ENCODE measurements around the gene ZC3H12C.

Gene ZC3H12C

GRCh38 chr11:110085255-110085838 lies 7.8 kb upstream of the ZC3H12C start:
- no peak for TF ChIP-seq ZNF274 (IDR thresholded peaks at IDR 0.05; ENCODE audit: low read depth, low read length)
- H3K4me3 ChIP-seq (ENCODE audit: low read length) = no peak overlapping the region

- no peak overlapping the region for H3K4me3 ChIP-seq (ENCODE audit: low read length)
- TF ChIP-seq ZNF274 (IDR thresholded peaks at IDR 0.05; ENCODE audit: low read depth, low read length) = no peak
Observed at GRCh38 chr11:110086892-110087309, 6.3 kb upstream of the ZC3H12C start.

- no peak for TF ChIP-seq ZNF274 (IDR thresholded peaks at IDR 0.05; ENCODE audit: low read depth, low read length)
- H3K4me3 ChIP-seq (ENCODE audit: low read length) = peak overlapping the region; percentile 23; the same call in 1 of the 2 replicates
Observed at GRCh38 chr11:110087812-110088534, 5.2 kb upstream of the ZC3H12C start.

GRCh38 chr11:110088535-110089344 lies 4.5 kb upstream of the ZC3H12C start:
- H3K4me3 ChIP-seq (ENCODE audit: low read length) = peak overlapping the region; percentile 23; the same call in 1 of the 2 replicates
- no peak for TF ChIP-seq ZNF274 (IDR thresholded peaks at IDR 0.05; ENCODE audit: low read depth, low read length)

GRCh38 chr11:110089617-110090282 lies 3.4 kb upstream of the ZC3H12C start:
- no peak overlapping the region for H3K4me3 ChIP-seq (ENCODE audit: low read length)
- TF ChIP-seq ZNF274 (IDR thresholded peaks at IDR 0.05; ENCODE audit: low read depth, low read length) = no peak

GRCh38 chr11:110090466-110091026 lies 2.6 kb upstream of the ZC3H12C start:
- no peak for TF ChIP-seq ZNF274 (IDR thresholded peaks at IDR 0.05; ENCODE audit: low read depth, low read length)
- no peak overlapping the region for H3K4me3 ChIP-seq (ENCODE audit: low read length)

GRCh38 chr11:110092111-110092514 lies 1.1 kb upstream of the ZC3H12C start:
- no peak for TF ChIP-seq ZNF274 (IDR thresholded peaks at IDR 0.05; ENCODE audit: low read depth, low read length)
- peak overlapping the region; percentile 94; the same call in 1 of the 2 replicates for H3K4me3 ChIP-seq (ENCODE audit: low read length)

GRCh38 chr11:110093407-110094297 lies 460 bp downstream of the ZC3H12C start:
- TF ChIP-seq ZNF274 (IDR thresholded peaks at IDR 0.05; ENCODE audit: low read depth, low read length) = no peak
- peak overlapping the region; percentile 94 for H3K4me3 ChIP-seq (ENCODE audit: low read length)

- TF ChIP-seq ZNF274 (IDR thresholded peaks at IDR 0.05; ENCODE audit: low read depth, low read length) = no peak
- H3K4me3 ChIP-seq (ENCODE audit: low read length) = peak overlapping the region; percentile 94
Observed at GRCh38 chr11:110094298-110095285, 1.4 kb downstream of the ZC3H12C start.

- peak overlapping the region; percentile 78 for H3K4me3 ChIP-seq (ENCODE audit: low read length)
- TF ChIP-seq ZNF274 (IDR thresholded peaks at IDR 0.05; ENCODE audit: low read depth, low read length) = no peak
Observed at GRCh38 chr11:110095554-110095953, 2.4 kb downstream of the ZC3H12C start.

GRCh38 chr11:110096496-110096895 lies 3.3 kb downstream of the ZC3H12C start:
- peak overlapping the region; percentile 34; the same call in 1 of the 2 replicates for H3K4me3 ChIP-seq (ENCODE audit: low read length)
- TF ChIP-seq ZNF274 (IDR thresholded peaks at IDR 0.05; ENCODE audit: low read depth, low read length) = no peak

Measured in GM08714 (cell line).